Body of pancreas (tissue), 4 donors: ENCODE measurements around the gene GRM4.

Source experiments
- POLR2A ChIP-seq, 3 donors: fragments of 450-650 bp; IDR thresholded peaks; one replicate each; pipeline ENCODE4 v1.6.1; 2016; ENCODE audit warnings: antibody characterized with exemption in 3 of 3, mild to moderate bottlenecking in 2 of 3
- TF ChIP-seq, protein P1 (sequence below), 7 experiments: fragments of 450-650 bp in 4 of 7; fragments of 200-600 bp in 3 of 7; sonication (generic) in 3 of 7; IDR thresholded peaks; one replicate each; pipeline ENCODE4 v1.5.1; 2016 to 2019; ENCODE audit warnings: antibody characterized with exemption in 7 of 7

DNA sequence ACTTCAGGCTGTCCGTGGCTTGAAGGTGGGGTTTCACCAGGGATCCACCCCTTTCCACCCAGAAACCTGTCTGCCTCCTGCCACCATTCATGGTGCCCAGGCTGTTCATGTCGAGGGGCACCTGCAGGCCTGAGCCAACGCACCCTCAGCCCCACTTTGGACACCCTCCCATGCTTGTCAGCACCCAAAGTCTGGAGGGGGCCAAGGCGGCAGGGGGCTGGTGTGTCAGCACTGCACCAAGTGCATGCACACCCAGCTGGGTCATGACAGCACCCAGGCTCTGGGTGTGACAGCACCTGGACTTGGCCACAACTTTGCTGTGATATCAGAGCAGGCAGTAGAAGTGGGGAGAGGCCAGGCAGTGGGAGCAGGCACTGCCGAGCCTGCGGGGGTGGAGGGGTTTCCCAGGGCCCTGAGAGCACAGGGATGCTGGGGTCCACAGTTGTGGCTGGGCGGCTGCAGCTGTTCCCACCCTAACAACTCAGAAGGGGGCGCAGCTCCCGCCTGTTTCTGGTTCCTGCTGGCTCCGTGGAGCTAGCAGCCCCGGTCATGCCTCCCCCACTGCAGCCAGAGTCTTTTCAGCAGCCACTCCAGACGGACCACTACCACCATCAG, 33.3 kb upstream of the GRM4 start:
- TF ChIP-seq, protein P1, sequence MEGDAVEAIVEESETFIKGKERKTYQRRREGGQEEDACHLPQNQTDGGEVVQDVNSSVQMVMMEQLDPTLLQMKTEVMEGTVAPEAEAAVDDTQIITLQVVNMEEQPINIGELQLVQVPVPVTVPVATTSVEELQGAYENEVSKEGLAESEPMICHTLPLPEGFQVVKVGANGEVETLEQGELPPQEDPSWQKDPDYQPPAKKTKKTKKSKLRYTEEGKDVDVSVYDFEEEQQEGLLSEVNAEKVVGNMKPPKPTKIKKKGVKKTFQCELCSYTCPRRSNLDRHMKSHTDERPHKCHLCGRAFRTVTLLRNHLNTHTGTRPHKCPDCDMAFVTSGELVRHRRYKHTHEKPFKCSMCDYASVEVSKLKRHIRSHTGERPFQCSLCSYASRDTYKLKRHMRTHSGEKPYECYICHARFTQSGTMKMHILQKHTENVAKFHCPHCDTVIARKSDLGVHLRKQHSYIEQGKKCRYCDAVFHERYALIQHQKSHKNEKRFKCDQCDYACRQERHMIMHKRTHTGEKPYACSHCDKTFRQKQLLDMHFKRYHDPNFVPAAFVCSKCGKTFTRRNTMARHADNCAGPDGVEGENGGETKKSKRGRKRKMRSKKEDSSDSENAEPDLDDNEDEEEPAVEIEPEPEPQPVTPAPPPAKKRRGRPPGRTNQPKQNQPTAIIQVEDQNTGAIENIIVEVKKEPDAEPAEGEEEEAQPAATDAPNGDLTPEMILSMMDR (IDR thresholded peaks at IDR 0.05): no peak
- no peak for TF ChIP-seq POLR2A (IDR thresholded peaks at IDR 0.05)
